OCI-LY7 (cell line): ENCODE measurements around the gene PTGES. TPM values are rescaled to one million over a fixed set of nuclear protein-coding genes. Genes with fewer than 3 reads are reported as not detected.

Experiments used
- BruUV-seq: library from RNA; stranded (reverse); fragments of 400-500 nt; replicated peaks from 2 replicates; lab custom pipeline; 2021; lab: Mats Ljungman, UMichigan
- CTCF ChIA-PET: fragments of 300-600 bp; sonication (Branson Sonifier 250); formaldehyde crosslinking; loops from one replicate; lab custom pipeline; 2022; ENCODE audit warnings: antibody characterized with exemption; ENCODE audit not compliant: unreplicated experiment; lab: Charles Lee
- POLR2A ChIA-PET: fragments of 300-600 bp; sonication (Branson Sonifier 250); formaldehyde crosslinking; loops from one replicate; lab custom pipeline; 2022; ENCODE audit warnings: antibody characterized with exemption; lab: Charles Lee
- DNase-seq: peaks from one replicate; pipeline ENCODE4 v3.0.0-alpha.2; 2015; ENCODE audit warnings: low spot score
- H2AFZ ChIP-seq: fragments of 200-600 bp; sonication (generic), shearing (Covaris generic); 2 replicates; pipeline ENCODE4 v1.6.1; 2014; ENCODE audit warnings: mild to moderate bottlenecking, antibody characterized with exemption, low read length, moderate library complexity
- H3K27ac ChIP-seq: fragments of 200-600 bp; sonication (generic); 2 replicates; pipeline ENCODE4 v1.5.1; 2014; ENCODE audit warnings: mixed run types, low read depth, mild to moderate bottlenecking, moderate library complexity, low read length, inconsistent platforms; ENCODE audit not compliant: poor library complexity, severe bottlenecking
- H3K36me3 ChIP-seq: fragments of 200-600 bp; sonication (generic); 2 replicates; pipeline ENCODE4 v1.6.1; 2014; ENCODE audit warnings: mild to moderate bottlenecking, antibody characterized with exemption, low read length, moderate library complexity, mixed read lengths; ENCODE audit not compliant: insufficient read depth
- H3K4me1 ChIP-seq: fragments of 200-600 bp; sonication (generic); 2 replicates; pipeline ENCODE4 v1.5.1; 2014; ENCODE audit warnings: mild to moderate bottlenecking, low read length; ENCODE audit not compliant: insufficient read depth, poor library complexity, severe bottlenecking
- H3K4me2 ChIP-seq: fragments of 200-600 bp; sonication (generic); 2 replicates; pipeline ENCODE4 v1.6.1; 2014; ENCODE audit warnings: mild to moderate bottlenecking, low read length
- H3K4me3 ChIP-seq: fragments of 200-600 bp; sonication (generic); 2 replicates; pipeline ENCODE4 v1.5.1; 2014; ENCODE audit warnings: mild to moderate bottlenecking, low read depth, low read length; ENCODE audit not compliant: poor library complexity, severe bottlenecking
- H3K79me2 ChIP-seq: fragments of 200-600 bp; sonication (generic); 2 replicates; pipeline ENCODE4 v1.6.1; 2016; ENCODE audit warnings: low read depth, mild to moderate bottlenecking, low read length, moderate library complexity, mixed read lengths; ENCODE audit not compliant: insufficient read depth
- H3K9me2 ChIP-seq: fragments of 200-600 bp; sonication (generic); 2 replicates; pipeline ENCODE4 v1.6.1; 2016; ENCODE audit warnings: mild to moderate bottlenecking, low read length, mixed read lengths; ENCODE audit not compliant: insufficient read depth
- H3K9me3 ChIP-seq: fragments of 200-600 bp; sonication (generic); 2 replicates; pipeline ENCODE4 v1.6.1; 2014; ENCODE audit warnings: mild to moderate bottlenecking, mixed run types, low read length, mixed read lengths
- H4K20me1 ChIP-seq: fragments of 200-600 bp; sonication (generic); 2 replicates; pipeline ENCODE4 v1.6.1; 2014; ENCODE audit warnings: mild to moderate bottlenecking, antibody characterized with exemption, low read length, moderate library complexity, mixed read lengths; ENCODE audit not compliant: insufficient read depth
- EZH2phosphoT487 ChIP-seq: fragments of 200-600 bp; sonication (generic); IDR thresholded peaks from 2 replicates; pipeline ENCODE4 v1.6.1; 2018; ENCODE audit warnings: low read depth, borderline replicate concordance, mild to moderate bottlenecking, mixed run types, antibody characterized with exemption, low read length, moderate library complexity, mixed read lengths
- intact Hi-C: fragments of 100-400 bp; cut with micrococcal nuclease; formaldehyde crosslinking; loops from one replicate; pipeline ENCODE4 v1.10.0; 2022; ENCODE audit not compliant: unreplicated experiment
- total RNA-seq, 2 experiments: library from RNA; depleted of rRNA in 1 of 2; stranded (reverse); fragments of >200 nt in 1 of 2; shearing (Covaris generic) in 1 of 2; gene quantifications; 2 replicates each; pipeline ENCODE4 v1.2.3, GENCODE V29; 2014 to 2022
- TF ChIP-seq, protein P1 (sequence below): fragments of 200-600 bp; sonication (generic); conservative IDR thresholded peaks from 2 replicates; pipeline ENCODE4 v1.5.1; 2014; ENCODE audit warnings: mild to moderate bottlenecking, antibody characterized with exemption, low read length, moderate library complexity, mixed read lengths

PTGES gene
- total RNA-seq, 2 experiments from 2014 or later = not detected

GRCh38 chr9:129775448-129775798 lies 22.6 kb upstream of the PTGES start:
- POLR2A ChIA-PET = no interaction called here
- H3K9me2 ChIP-seq = no peaks in the 10 kb centered on the region
- no TSS peak for BruUV-seq
- no peaks in the 10 kb centered on the region for H3K36me3 ChIP-seq
- H3K4me2 ChIP-seq = no peak overlapping the region
- intact Hi-C loops = no loop called here
- TF ChIP-seq EZH2phosphoT487 = no peak
- H3K4me1 ChIP-seq = no peaks in the 10 kb centered on the region
- H2AFZ ChIP-seq = no peak overlapping the region
- no peak overlapping the region for H3K27ac ChIP-seq
- no peak for DNase-seq
- CTCF ChIA-PET = no interaction called here
- no peaks in the 10 kb centered on the region for H3K9me3 ChIP-seq
- no peaks in the 10 kb centered on the region; the same call in 1 of the 2 replicates for H4K20me1 ChIP-seq
- H3K79me2 ChIP-seq = no peaks in the 10 kb centered on the region
- no peak overlapping the region for H3K4me3 ChIP-seq

- Histone ChIP-seq H3K9me2 (no peaks in the 10 kb centered on the region), H3K27ac (no peak overlapping the region), H4K20me1 (no peaks in the 10 kb centered on the region; the same call in 1 of the 2 replicates), H2AFZ (no peak overlapping the region), H3K79me2 (no peaks in the 10 kb centered on the region), H3K9me3 (no peaks in the 10 kb centered on the region), H3K36me3 (no peaks in the 10 kb centered on the region), H3K4me3 (no peak overlapping the region), H3K4me1 (no peaks in the 10 kb centered on the region), H3K4me2 (no peak overlapping the region)
- ChIA-PET CTCF (no interaction called here), POLR2A (no interaction called here)
- BruUV-seq = no TSS peak
- TF ChIP-seq EZH2phosphoT487 = no peak
- TF ChIP-seq, protein P1, sequence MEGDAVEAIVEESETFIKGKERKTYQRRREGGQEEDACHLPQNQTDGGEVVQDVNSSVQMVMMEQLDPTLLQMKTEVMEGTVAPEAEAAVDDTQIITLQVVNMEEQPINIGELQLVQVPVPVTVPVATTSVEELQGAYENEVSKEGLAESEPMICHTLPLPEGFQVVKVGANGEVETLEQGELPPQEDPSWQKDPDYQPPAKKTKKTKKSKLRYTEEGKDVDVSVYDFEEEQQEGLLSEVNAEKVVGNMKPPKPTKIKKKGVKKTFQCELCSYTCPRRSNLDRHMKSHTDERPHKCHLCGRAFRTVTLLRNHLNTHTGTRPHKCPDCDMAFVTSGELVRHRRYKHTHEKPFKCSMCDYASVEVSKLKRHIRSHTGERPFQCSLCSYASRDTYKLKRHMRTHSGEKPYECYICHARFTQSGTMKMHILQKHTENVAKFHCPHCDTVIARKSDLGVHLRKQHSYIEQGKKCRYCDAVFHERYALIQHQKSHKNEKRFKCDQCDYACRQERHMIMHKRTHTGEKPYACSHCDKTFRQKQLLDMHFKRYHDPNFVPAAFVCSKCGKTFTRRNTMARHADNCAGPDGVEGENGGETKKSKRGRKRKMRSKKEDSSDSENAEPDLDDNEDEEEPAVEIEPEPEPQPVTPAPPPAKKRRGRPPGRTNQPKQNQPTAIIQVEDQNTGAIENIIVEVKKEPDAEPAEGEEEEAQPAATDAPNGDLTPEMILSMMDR = no peak
- intact Hi-C loops = no loop called here
- no peak for DNase-seq
These were observed 22.1 kb upstream of the PTGES start for GRCh38 chr9:129774791-129775447.

GRCh38 chr9:129773262-129774048 lies 20.6 kb upstream of the PTGES start:
- TF ChIP-seq EZH2phosphoT487 = no peak
- TF ChIP-seq, protein P1 = no peak
- no peak overlapping the region for H3K4me3 ChIP-seq
- H3K4me1 ChIP-seq = no peaks in the 10 kb centered on the region
- no peaks in the 10 kb centered on the region for H3K36me3 ChIP-seq
- H2AFZ ChIP-seq = no peak overlapping the region
- H3K79me2 ChIP-seq = no peaks in the 10 kb centered on the region
- no peak overlapping the region for H3K4me2 ChIP-seq
- BruUV-seq = no TSS peak
- no peak overlapping the region for H3K27ac ChIP-seq
- H4K20me1 ChIP-seq = no peaks in the 10 kb centered on the region; the same call in 1 of the 2 replicates
- CTCF ChIA-PET = no interaction called here
- intact Hi-C loops = no loop called here
- H3K9me3 ChIP-seq = no peaks in the 10 kb centered on the region
- POLR2A ChIA-PET = no interaction called here
- H3K9me2 ChIP-seq = no peaks in the 10 kb centered on the region
- no peak for DNase-seq
